K562 (cell line): ENCODE data around the gene GNAS-AS1. TPM values are rescaled to one million over a fixed set of nuclear protein-coding genes. Genes with fewer than 3 reads are reported as not detected.

Experiments used
- HIVEP1 ChIP-seq: fragments of 250-450 bp; sonication (Bioruptor Pico); IDR thresholded peaks from 2 replicates; pipeline ENCODE4 v1.4.0; 2020; ENCODE audit warnings: mild to moderate bottlenecking
- HMG20A ChIP-seq: fragments of 450-650 bp; formaldehyde crosslinking; conservative IDR thresholded peaks from 2 replicates; pipeline ENCODE4 v1.4.0; 2020; ENCODE audit warnings: mild to moderate bottlenecking, mixed read lengths
- SIN3B ChIP-seq: fragments of 450-650 bp; IDR thresholded peaks from 2 replicates; pipeline ENCODE4 v1.6.1; 2017; ENCODE audit warnings: low read depth, mild to moderate bottlenecking, moderate library complexity
- SMAD4 ChIP-seq: fragments of 250-450 bp; sonication (Bioruptor Pico); conservative IDR thresholded peaks from 2 replicates; pipeline ENCODE4 v1.8.0; 2021; ENCODE audit warnings: inconsistent platforms, mild to moderate bottlenecking, moderate library complexity
- SP2 ChIP-seq: IDR thresholded peaks from 2 replicates; pipeline ENCODE4 v1.6.1; 2011; ENCODE audit warnings: mild to moderate bottlenecking, low read depth, low read length, moderate library complexity; ENCODE audit not compliant: poor library complexity, severe bottlenecking; ENCODE audit errors: extremely low read depth
- ZNF133 ChIP-seq: fragments of 250-450 bp; sonication (Bioruptor Pico); IDR thresholded peaks from 2 replicates; pipeline ENCODE4 v1.4.0; 2020; ENCODE audit warnings: mild to moderate bottlenecking
- polyA plus RNA-seq, 8 experiments: library from polyadenylated mRNA; depleted of rRNA in 4 of 8; stranded (reverse) in 5 of 8; unstranded in 3 of 8; fragments of >200 nt; fragmentation: Nextera tagmentation in 2 of 8; fragmentation: Illumina TruSeq in 1 of 8; extraction: Ambion mirVana in 2 of 8; extraction: Trizol in 1 of 8; gene quantifications; 2 replicates each; pipeline versions ENCODE4 v1.2.1 to v1.2.3, GENCODE V29; 2011 to 2014; ENCODE audit warnings: inconsistent platforms in 1 of 8, missing spikeins in 1 of 8
- total RNA-seq, 7 experiments: library from RNA; depleted of rRNA in 6 of 7; stranded (reverse); fragments of >200 nt in 6 of 7; fragmentation: Illumina TruSeq in 2 of 7; extraction: Trizol in 2 of 7; gene quantifications; 2 replicates each; pipeline versions ENCODE4 v1.2.1 to v1.2.3, GENCODE V29; 2011 to 2021; ENCODE audit warnings: low replicate concordance in 1 of 7
- TF ChIP-seq, protein P1 (sequence below), 2 experiments: fragments of 450-650 bp; formaldehyde crosslinking in 1 of 2; IDR thresholded peaks; 2 replicates each; pipeline versions ENCODE4 v1.4.0 to v1.6.1; 2014 to 2020; ENCODE audit warnings: mild to moderate bottlenecking in 2 of 2, borderline replicate concordance in 1 of 2, low read depth in 1 of 2
- TF ChIP-seq, protein P2 (sequence below): sonication (generic); formaldehyde crosslinking; IDR thresholded peaks from 2 replicates; pipeline ENCODE4 v1.8.1; 2023; ENCODE audit warnings: mild to moderate bottlenecking, missing genetic modification reagents, moderate library complexity
- TF ChIP-seq, protein P3 (sequence below): sonication (generic); formaldehyde crosslinking; IDR thresholded peaks from 2 replicates; pipeline ENCODE4 v1.8.0; 2022; ENCODE audit warnings: missing genetic modification reagents, mild to moderate bottlenecking, borderline replicate concordance

GNAS-AS1 gene
- total and polyA plus RNA-seq, 9 of the 15 experiments (the other 6 are each of a cell fraction or from before 2014, with no cell fraction given): 0.04 to 2.5 (median 0.25) TPM

DNA sequence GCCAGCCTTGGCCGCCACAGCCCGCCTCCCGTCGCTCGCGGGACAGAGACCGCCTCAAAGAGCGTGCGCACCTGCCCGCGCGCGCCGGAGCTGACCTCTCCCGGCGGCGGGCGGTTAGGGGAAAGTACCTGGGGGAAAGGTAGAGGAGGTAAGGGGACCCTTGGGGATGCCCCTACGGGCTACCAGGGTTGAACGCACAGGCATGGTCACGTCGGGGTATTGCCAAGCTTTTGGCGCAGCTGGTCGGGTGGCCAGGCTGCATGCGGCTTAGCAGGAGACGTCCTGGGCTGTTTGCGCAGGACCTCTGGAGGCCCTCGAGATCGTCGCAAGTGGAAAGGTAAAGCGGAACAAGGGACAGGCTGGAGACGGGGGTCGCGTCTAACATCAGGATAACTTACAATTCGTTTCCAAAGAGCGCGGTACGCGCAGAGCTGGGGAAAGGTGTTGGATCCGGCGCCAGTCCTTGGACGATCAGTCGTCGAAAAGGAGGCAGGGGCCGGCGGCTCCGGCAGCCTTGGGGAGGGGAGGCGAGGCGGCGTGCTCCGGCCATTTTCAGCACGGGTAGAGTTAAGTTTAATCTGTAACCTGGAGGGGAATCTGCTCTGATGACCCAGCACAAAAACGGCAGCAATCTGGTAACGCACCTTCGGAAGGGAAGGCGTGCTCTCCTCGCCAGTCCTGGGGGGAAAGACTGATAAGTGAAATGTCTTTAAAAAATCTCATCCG lies 9.0 kb downstream of the GNAS-AS1 start (continued):
- TF ChIP-seq, protein P1, sequence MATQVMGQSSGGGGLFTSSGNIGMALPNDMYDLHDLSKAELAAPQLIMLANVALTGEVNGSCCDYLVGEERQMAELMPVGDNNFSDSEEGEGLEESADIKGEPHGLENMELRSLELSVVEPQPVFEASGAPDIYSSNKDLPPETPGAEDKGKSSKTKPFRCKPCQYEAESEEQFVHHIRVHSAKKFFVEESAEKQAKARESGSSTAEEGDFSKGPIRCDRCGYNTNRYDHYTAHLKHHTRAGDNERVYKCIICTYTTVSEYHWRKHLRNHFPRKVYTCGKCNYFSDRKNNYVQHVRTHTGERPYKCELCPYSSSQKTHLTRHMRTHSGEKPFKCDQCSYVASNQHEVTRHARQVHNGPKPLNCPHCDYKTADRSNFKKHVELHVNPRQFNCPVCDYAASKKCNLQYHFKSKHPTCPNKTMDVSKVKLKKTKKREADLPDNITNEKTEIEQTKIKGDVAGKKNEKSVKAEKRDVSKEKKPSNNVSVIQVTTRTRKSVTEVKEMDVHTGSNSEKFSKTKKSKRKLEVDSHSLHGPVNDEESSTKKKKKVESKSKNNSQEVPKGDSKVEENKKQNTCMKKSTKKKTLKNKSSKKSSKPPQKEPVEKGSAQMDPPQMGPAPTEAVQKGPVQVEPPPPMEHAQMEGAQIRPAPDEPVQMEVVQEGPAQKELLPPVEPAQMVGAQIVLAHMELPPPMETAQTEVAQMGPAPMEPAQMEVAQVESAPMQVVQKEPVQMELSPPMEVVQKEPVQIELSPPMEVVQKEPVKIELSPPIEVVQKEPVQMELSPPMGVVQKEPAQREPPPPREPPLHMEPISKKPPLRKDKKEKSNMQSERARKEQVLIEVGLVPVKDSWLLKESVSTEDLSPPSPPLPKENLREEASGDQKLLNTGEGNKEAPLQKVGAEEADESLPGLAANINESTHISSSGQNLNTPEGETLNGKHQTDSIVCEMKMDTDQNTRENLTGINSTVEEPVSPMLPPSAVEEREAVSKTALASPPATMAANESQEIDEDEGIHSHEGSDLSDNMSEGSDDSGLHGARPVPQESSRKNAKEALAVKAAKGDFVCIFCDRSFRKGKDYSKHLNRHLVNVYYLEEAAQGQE (IDR thresholded peaks at IDR 0.05; ENCODE audit: borderline replicate concordance): no peak
- TF ChIP-seq, protein P1 (CRISPR knock-in tag; IDR thresholded peaks at IDR 0.05; ENCODE audit: low read depth): no peak
- TF ChIP-seq SP2 (no peak), SIN3B (no peak), ZNF133 (CRISPR knock-in tag) (no peak), SMAD4 (CRISPR knock-in tag) (no peak), HIVEP1 (CRISPR knock-in tag) (no peak), HMG20A (no peak)
- TF ChIP-seq, protein P2, sequence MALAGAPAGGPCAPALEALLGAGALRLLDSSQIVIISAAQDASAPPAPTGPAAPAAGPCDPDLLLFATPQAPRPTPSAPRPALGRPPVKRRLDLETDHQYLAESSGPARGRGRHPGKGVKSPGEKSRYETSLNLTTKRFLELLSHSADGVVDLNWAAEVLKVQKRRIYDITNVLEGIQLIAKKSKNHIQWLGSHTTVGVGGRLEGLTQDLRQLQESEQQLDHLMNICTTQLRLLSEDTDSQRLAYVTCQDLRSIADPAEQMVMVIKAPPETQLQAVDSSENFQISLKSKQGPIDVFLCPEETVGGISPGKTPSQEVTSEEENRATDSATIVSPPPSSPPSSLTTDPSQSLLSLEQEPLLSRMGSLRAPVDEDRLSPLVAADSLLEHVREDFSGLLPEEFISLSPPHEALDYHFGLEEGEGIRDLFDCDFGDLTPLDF (CRISPR knock-in tag): no peak
- TF ChIP-seq, protein P3, sequence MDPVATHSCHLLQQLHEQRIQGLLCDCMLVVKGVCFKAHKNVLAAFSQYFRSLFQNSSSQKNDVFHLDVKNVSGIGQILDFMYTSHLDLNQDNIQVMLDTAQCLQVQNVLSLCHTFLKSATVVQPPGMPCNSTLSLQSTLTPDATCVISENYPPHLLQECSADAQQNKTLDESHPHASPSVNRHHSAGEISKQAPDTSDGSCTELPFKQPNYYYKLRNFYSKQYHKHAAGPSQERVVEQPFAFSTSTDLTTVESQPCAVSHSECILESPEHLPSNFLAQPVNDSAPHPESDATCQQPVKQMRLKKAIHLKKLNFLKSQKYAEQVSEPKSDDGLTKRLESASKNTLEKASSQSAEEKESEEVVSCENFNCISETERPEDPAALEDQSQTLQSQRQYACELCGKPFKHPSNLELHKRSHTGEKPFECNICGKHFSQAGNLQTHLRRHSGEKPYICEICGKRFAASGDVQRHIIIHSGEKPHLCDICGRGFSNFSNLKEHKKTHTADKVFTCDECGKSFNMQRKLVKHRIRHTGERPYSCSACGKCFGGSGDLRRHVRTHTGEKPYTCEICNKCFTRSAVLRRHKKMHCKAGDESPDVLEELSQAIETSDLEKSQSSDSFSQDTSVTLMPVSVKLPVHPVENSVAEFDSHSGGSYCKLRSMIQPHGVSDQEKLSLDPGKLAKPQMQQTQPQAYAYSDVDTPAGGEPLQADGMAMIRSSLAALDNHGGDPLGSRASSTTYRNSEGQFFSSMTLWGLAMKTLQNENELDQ (CRISPR knock-in tag): no peak
